HL-60/S4 treated with phorbol 12-myristate 13-acetate at 8.2 ng/mL for 4 days and 3 days (cell line): ENCODE results near the gene ALPP.

ENCODE experiments used
- in situ Hi-C: fragments of 300-500 bp; cut with MboI; formaldehyde crosslinking; loops from 2 replicates; pipeline ENCODE4 v1.15.0; 2022; ENCODE audit warnings: low sequenced_read_pairs

Gene ALPP

GRCh38 chr2:232340171-232340935 lies 38.2 kb upstream of the ALPP start:
- in situ Hi-C loops, result no loop called here

DNA sequence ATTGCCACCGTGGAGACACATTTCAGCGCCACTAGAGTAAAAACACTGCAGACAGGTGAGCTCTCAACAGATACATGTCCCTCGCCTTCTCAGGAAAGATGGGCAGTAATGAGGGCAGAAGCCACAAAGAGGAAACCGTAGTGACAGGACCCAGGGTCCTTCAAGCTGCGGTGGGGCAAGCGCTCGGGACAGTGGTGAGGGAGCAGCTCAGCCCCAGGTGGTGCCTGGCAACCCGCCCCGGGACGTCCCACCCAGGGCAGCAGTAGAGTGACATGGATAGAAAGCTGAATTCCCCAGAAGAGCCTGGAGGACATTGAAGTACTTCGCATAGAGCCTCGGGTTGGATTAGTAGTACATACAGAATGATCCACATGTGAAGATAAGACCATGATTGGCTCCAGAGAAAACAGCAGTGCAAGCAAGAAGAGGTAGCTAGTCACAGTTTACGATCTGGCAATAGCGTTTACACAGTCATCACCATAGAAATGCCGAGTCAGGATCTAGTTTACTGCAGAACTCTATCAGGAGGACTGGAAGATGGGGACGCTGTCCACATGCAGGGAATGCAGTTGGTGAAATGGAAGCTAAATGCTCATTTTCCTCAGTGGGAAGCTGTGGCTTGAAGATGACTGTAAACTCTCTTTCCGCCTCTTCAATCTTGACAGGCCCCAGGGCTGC lies 37.4 kb upstream of the ALPP start:
- in situ Hi-C loops, result no loop called here

GRCh38 chr2:232341739-232342126 lies 36.8 kb upstream of the ALPP start:
- in situ Hi-C loops, result no loop called here

GRCh38 chr2:232342635-232343565 lies 35.7 kb upstream of the ALPP start:
- in situ Hi-C loops, result no loop called here

DNA sequence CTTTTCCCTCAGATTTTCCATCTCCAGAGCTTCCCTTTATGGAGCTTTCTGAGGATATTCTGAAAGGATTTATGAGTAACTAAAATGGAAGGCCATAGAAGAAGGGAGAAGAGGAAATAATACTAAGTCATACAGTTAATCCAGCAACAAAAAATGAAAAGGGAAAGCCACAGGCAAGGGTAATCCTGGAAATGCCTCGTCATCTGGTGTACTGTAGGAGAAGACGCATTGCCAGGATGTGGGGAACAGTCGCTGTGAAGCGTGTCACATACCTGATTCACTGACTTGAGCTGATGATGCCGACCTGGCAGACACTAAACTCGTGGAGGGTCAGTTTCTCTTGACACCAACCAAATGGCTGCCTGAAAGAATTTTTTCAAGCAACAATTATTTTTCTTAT lies 34.7 kb upstream of the ALPP start:
- in situ Hi-C loops, result no loop called here

DNA sequence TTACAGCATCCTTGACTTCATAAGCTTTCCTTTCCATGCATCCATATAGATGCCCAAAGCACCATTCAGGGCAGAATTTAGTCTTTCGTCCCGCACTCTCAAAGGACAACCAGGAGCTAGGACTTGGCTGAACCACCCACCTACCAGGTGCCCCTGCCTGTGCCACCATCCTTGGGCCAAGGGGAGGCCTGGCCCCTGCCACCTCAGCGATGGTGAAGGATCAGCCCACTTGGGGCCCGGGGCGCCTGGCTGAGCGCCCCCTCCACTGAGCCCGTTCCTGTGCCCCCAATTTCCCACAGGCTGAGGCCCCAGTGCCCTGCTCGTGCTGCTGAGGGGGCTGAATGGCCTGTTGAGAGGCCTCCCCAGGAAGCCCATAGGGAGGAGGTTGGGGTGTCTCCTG lies 33.3 kb upstream of the ALPP start:
- in situ Hi-C loops, result no loop called here

DNA sequence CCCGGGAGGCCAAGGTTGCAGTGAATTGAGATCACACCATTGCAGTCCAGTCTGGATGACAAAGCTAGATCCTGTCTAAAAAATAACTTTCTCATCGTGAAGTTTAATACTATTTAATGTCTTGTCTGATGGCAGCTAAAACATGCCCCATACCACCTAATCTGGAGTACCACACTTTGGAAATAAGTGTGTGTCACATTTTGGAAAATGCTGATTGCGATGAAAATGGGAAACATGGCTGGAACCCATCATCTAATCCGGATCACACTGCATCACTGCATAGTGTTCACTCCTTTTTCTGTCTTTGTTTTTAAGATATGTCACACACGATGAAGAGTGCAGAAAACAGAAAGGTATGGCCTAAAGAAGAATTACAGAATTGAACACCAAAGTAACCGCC lies 31.2 kb upstream of the ALPP start:
- in situ Hi-C loops, result no loop called here

DNA sequence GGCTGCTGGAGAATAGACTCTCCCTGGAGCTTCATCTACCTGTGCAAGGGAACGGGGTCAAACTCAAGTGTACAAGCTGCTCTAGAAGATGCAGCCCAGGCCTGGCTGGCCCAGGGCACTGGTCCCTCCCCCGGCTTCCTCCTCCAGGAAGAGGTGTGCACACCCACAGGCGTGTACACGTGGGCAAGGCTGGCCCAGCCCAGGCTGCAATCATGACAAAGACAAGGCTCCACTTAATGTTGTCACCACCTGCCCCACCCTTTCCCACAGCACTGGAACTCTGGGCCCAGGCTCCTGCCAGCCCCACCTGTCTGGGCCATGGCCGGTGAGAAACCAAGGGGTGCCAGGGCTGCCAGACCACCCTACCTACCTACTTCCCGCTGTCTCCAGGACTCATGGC lies 29.6 kb upstream of the ALPP start:
- in situ Hi-C loops, result no loop called here

GRCh38 chr2:232349546-232349945 lies 29.0 kb upstream of the ALPP start:
- in situ Hi-C loops, result no loop called here

- in situ Hi-C loops, result no loop called here
Observed at GRCh38 chr2:232349946-232350635, 28.5 kb upstream of the ALPP start.

DNA sequence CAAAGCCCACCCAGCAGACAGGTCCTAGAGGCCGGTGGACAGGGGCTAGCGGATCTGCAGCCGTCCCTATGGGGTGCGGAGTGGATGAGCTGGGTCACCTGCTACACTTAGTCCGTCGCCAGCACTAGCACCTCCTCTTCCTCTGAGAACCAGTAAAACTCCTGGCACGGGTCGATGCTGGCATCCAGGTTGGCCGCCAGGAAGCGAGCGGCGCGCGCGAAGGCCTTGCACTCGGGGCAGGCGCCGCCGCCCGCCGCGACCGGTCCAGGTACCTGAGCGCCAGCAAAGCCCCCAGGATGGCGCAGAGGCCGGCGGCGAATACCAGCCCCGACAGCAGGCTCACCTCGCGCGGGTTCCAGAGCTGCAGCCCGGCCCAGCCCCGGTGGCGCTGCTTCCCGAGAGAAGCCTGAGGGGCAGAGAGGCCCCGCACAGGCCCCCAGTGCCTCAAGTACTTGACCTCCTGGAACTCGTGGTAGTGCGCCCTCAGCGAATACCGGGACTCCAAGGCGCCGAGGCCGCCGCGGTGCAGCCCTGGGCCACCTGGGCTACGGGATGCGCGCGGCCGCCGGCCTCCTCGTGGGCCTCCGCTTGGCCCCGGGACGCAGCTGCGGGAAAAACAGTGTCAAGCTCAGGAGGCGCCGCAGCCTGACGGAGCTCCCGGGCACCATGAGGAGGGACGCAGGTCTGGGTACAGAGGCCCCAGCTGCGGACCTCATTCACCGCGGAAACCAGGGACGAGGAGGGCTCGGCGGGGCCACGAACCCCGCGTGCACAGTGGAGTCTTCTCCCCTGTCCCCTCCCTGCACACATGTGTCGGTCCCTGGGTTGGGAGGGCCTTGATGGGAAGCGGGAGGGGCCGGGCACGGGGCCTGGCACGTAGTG lies 27.5 kb upstream of the ALPP start:
- in situ Hi-C loops, result no loop called here

DNA sequence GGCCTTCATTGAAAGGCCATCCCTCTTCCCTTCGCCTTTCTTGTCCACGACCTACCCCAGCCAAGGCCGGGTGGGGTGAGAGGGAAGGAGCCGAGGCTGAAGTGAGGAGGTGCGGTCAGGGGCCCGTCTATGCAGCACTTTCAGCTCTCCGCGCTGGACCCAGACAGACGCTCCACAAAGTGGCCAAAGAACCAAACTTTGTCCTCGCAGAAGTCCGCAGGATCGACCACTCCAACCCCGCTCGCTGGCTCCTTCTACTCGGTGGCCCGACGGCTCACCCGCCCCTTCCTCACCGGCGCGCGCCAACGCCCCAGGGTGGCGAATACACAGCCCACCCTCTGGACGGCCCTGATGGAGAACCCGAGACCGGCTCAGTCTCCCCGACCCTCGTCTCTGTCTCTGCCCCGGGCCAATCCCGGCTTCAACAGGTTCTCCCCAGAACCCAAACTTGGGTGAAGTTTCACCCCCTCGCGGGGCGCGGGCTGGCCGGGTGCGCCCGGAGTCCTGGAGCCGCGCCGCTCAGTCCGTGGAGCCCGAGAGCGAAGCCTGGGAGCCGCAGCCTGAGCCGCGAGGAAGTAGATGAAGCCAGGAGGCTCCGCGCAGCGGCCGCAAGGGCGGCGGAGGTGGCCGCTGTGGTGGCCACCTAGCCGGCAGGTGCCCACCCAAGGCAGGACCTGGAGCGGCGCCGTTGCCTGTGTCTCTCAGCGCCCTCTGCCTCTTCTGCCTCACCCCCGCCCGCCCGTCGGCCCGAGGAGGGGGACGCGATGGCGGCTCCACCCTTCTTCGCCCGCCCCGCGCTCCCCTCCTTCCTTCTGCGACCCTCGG lies 26.7 kb upstream of the ALPP start:
- in situ Hi-C loops, result no loop called here

DNA sequence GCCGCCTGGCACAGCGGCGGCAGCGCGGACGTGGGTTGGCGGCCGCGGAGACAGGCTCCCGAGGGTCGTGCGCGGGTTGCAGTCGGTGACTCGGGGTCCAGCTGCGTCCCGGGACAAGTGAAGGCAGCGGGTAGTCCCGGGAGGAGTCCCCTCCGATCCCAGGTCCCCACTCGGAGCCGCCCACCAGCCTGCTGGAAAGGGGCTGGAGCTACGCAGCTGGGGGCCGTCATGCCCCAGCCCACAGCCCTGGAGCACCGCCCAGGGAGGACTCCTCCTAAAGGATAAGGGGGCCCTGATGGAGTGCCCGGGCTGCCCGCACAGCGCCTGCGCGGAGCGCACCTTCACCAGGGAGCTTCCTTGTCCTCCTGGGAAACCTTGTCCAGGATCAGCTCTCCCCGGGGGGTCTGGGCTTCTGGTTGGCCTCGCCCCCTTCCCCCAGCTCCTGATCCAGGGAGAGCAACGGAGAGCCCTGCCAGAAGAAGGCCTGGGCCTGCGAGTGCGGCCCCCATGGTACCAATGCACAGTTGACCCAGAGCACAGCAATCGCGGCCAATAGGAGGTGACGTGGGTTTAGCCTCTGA lies 25.9 kb upstream of the ALPP start:
- in situ Hi-C loops, result no loop called here

- in situ Hi-C loops, result no loop called here
Observed at GRCh38 chr2:232353096-232353495, 25.5 kb upstream of the ALPP start.

- in situ Hi-C loops, result no loop called here
Observed at GRCh38 chr2:232353660-232354059, 24.9 kb upstream of the ALPP start.

GRCh38 chr2:232354069-232354468 lies 24.5 kb upstream of the ALPP start:
- in situ Hi-C loops, result no loop called here

GRCh38 chr2:232361646-232362045 lies 16.9 kb upstream of the ALPP start:
- in situ Hi-C loops, result no loop called here

DNA sequence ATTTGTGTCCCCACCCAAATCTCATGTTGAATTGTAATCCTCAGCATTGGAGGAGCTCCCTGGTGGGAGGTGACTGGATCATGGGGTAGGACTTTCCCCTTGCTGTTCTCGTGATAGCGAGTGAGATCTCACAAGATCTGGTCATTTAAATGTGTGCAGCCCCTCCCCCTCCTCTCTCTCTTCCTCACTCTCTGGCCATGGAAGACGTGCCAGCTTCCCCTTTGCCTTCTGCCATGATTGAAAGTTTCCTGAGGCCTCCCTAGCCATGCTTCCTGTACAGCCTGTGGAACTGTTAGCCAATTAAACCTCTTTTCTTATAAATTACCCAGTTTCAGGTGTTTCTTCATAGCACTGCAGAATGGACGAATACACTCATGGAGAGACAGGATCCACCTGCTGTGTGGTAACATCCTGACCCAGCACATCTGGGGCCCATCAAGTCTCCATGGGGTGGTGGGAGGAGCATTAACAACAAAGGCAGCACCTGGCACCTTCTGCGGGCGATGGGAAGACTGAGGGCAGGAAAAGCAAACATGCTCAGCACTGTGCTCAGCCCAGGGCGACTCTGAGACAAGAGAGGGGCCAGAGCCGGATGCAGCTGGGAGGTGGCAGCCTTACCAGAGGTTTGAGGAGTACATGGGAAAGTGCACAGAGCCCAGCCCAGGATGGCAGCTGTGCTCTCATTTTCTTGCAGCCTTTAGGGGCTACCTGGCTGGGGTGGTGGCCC lies 16.2 kb upstream of the ALPP start:
- in situ Hi-C loops, result no loop called here
